Stimulated activated CD4-positive, alpha-beta T cell treated with anti-CD3 and anti-CD28 coated beads, Interleukin-4, amount 100 ng/mL, for 48 hours (primary cell): ENCODE measurements around the gene DHX34.
"Not testable (repeated sequence)": the region's sequence is repeated elsewhere in the genome, so short reads cannot be mapped to it uniquely, and the experiment has no call there.

Source experiments
- DNase-seq, 2 donors: peaks; one replicate each; pipeline ENCODE4 v3.0.0-alpha.2; 2020; ENCODE audit warnings: low read depth in 2 of 2

DHX34 gene

DNA sequence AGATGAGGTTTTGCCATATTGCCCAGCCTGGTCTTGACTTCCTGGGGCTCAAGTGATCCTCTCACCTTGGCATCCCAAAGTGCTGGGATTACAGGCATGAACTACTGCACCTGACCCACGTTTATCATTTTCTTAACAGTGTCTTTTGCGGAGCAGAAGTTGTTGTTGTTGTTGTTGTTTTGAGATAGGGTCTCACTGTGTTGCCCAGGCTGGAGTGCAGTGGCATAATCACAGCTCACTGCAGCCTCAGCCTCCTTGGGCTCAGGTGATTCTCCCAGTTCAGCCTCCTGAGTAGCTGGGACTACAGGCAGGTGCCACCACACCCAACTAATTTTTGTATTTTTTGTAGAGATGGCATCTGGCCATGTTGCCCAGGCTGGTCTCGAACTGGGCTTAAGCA, 38.5 kb downstream of the DHX34 start:
- DNase-seq: not testable (repeated sequence)

DNA sequence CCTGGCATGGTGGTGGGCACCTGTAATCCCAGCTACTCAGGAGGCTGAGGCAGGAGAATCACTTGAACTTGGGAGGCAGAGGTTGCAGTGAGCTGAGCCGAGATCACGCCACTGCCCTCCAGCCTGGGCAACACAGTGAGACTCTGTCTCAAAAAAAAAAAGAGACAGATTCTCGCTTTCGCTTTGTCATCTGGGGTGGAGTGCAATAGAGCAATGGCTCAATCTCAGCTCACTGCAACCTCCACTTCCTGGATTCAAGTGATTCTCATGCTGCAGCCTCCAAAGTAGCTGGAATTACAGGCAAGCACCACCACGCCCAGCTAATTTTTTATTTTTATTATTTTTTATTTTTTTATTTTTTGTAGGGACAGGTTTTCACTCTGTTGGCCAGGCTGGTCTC, 39.6 kb downstream of the DHX34 start:
- DNase-seq: not testable (repeated sequence)

DNA sequence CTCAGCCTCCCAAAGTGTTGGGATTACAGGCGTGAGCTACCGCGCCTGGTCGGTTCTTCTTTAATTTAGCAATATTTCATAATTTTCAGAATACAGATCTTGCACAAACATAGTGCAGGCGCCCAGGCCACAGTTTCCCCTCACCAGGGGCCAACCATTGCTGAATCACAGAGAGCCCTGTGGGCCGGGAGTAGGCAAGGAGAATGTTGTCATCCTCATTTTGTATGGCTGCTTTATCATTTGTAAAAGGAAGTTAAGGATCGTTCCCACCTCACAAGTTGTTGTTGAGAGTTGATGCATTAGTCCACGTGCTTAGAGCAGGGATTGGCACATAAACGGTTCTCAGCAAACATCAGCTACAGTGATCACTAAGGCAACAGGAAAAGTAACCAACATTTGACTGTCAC, 40.0 kb downstream of the DHX34 start:
- DNase-seq: no peak

DNA sequence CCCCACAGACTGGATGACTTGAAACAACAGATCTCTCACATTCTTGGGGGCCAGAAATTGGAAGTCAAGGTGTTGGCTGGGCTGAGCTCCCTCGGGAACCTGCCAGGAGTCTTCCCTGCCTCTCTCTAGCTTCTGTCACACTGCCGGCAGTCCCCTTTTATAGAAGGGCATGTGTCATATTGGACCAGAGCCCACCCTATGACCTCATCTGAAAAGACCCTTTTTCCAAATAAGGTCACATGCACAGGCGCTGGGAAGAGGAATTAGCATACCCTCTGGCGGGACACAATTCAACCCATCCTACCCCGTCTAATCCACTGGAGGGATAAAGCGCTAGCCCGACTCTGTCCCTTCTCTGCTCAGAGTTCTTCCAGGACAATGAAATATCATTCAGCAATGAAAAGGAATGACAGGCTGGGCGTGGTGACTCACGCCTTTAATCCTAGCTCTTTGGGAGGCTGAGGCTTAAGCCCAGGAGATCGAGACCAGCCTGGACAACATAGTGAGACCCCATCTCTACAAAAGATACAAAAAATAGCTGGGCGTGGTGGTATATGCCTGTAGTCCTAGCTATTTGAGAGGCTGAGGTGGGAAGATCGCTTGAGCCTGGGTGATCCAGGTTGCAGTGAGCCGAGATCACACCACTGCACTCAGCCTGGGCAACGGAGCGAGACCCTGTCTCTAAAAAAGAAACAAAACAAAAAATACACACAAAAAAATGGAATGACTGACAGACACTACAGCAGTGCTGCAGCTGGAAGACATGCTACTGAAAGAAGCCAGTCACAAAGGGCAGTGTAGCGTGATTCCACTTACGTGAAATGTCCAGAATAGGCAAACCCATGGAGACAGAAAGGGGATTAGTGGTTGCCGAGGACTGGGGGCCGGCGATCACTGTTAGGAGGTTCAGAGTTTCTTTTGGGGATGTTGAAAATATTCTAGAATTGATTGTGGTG, 41.7 kb downstream of the DHX34 start:
- no peak for DNase-seq

DNA sequence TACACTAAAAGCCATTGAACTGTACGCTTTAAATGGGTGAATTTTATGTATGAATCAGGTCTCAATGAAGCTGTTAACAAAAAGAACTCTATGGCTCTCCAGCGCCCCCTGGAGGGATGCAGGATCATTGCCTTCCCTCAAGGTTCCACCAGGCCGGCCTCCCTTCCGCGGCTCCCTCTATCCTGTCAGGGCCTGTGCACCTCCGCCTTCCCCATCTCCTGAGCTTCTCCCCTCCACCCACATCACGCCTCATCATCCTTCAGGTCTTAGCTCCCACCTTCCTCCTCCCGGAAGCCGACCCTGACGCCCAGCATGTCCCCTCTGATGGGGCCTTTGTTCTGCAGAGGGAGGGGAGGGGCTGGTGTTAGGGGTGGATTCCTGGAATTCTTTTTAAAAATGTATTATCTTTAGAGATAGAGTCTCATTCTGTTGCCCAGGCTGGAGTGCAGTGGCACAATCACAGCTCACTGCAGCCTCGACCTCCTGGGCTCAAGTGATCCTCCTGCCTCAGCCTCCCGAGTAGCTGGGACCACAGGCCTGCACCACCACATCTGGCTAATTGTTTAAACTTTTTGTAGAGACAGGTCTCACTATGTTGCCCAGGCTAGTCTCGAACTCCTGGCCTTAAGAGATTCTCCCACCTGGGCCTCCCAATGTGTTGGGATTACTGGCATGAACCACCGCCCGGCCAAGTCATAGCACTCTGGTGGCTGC, 42.6 kb downstream of the DHX34 start:
- peak; percentile 70 to 90 for DNase-seq

DNA sequence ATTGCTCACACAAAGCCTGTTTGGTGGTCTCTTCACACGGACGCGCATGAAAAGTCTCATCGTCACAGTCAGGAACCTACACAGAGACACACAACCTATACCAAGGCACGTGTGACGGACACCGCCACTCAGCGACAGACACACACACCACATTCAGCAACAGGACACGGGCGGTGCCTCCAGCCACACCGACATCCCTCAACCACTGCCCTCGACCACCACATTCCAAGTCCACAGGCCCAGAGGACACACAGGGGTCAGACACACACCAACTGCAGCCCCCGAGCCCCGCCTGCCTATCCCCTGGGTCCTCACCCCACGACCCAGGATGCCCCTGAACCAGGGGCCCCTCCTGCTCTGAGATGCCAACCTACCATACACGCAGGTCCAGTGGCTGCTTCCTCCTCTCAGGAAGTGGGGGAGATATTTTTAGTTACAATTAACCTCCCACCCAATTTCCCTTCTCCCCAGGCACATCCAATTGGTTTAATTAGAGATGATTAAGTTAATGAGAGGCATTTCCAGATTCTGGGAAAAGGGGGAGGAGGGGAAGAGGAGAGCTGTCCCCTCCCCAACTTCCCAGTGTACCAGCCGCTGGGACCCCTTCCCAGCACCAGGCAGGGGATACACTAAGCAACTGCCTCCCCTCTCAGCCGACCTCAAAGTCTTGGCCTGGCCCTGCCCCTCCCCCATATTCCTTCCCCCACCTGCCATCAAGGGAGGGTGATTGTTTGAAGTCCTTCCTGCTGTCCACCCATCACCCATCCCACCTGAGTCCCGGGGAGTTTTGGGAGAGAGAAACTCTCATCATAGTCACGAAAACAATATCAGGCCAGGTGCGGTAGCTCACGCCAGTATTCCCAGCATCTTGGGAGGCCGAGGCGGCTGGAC, 49.8 kb downstream of the DHX34 start:
- no peak for DNase-seq

DNA sequence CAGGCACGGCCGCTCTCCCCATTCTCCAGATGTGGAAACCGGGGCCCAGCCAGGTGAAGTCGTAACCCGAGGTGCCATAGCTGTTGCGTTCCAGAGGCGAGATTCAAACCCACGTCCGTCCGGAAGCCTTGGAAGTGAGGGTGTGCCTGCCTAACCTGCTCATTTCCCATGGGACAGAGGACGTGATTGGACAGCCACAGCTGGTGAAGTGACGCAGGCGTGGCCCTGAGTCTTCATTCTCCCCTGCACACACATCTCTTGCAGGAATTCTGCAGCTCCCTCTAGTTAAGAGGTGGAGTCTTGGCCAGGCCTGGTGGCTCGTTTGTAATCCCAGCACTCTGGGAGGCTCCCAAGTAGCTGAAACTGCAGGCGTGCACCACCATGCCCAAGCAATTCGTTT, 53.4 kb downstream of the DHX34 start:
- DNase-seq: no peak

DNA sequence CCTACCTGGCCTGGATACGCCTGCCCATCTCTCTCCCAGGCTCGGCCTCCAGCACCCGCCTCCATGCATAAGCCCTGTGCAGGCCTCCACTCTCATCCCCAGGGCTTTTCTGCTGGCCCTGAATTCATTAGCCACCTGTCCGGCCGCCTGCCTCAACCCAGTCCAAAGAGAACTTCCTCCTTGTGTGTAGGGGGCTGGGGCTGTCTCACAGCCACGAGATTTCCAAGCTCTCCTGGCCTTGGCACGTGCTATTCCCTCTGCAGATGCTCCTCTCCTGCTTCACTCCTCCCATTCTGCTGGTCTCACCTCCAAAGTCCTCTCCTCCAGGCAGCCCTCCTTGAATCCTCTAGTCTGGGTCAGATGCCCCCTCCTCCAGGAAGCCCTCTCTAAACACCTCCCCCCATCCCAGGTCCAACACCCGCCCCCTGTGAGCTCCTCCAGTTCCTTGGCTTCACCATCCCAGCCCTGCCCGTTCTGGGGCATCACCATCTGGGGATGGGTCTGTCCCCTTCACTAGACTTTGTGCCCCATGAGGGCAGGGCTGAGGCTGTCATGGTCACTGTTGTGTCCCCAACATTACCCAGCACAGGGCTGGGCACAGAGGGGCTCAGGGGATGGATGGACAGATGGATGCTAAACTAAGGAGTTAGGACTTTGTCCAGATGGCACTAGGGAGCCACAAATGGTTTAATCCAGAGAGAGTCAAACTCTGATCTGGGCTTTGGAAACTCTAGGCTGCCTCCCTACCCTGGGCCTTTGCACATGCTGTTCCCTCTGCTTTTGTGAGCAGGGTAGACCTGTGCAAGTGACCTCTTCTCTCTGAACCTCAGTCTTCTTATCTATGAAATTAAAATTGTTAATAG, 55.5 kb downstream of the DHX34 start:
- DNase-seq: no peak

DNA sequence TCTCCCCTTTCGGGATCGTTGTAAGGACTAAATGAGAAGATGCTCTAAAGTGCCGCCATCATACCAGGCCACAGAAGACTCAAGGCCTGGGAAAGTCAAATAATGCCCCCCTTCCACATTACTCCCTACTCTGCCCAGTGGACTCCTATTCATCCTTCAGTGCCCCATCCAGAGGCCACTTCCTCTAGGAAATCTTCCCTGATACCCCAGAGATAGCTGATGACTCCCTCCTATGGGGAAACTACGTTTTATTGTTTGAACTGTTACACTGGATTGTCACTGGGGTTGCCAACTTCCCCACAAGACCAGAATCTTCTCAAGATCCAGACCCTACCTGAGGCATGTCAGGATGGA, 56.1 kb downstream of the DHX34 start:
- no peak for DNase-seq

DNA sequence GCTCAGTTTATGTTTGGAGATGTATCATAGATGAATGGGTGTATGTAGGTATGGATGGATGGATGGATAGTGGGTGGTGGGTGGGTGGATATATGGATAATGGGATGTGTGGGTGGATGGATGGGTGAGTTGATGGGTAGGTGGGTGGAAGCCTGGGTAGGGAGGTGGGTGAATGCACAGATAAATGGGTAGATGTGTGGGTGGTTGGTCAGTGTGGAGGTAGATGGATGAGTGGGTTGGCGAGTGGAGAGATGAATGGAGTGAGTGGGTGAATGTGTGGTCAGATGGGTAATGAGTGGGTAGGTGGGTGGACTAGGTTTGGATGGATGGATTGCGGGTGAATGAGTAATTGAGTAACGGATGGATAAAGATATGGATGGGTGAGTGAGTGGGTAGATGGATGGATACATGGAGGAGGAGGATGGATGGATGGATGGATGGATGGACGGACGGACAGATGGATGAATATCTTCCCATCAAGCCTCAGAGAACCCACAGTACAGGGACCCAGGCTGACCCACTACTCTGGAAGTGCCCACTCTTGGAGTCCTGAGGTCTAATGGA, 56.8 kb downstream of the DHX34 start:
- DNase-seq: no peak

DNA sequence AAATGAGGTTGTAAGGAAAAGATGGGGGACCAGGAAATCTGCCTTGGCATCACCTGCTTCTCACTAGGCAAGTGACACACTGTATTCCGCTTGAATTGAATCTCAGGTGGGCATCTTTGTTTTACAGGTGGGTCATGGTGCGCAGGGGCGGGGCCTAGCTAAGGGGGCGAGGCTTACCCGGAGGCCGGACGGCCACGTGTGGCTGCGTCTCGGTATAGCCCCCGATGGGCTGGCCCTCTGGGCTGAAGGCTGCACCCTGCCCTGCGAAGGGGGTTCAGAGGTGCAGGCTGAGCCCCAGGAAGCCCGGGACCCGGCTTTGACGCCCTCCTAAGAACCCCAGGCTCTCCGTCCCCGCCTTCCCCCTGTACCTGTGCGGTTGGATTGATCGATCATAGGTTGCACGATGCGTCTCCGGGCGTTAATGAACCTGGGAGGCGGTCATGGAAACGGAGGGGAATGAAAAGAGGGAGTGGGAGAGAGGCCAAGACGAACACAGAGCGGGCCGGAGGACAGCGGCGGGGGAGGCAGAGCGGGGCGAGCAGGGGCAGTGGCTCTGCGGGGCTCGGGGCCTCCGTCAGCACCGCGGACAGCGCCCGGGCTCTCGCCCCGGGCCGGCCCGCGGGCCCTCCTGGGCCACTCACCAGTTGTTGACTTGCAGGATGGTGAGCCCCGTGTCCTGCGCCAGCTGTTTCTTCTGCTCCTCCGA, 57.7 kb downstream of the DHX34 start:
- no peak for DNase-seq

DNA sequence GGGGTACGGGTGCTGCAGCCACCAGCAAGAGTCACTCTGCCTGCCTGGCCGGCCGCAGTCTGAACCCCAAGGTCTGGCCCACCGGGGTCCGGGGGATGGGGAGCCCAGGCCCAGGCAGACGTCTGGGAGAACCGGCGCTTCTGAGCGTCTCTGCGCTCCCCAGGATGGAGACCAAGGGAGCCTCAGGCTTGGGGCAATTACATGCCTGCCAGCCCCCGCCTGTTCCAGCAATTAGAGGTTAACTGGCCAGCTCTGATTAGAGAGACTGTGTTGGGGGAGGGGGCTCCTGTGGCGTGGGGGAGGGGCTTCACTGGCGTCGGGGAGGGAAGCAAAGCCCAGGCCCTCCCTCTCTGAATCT, 58.3 kb downstream of the DHX34 start:
- no peak for DNase-seq

DNA sequence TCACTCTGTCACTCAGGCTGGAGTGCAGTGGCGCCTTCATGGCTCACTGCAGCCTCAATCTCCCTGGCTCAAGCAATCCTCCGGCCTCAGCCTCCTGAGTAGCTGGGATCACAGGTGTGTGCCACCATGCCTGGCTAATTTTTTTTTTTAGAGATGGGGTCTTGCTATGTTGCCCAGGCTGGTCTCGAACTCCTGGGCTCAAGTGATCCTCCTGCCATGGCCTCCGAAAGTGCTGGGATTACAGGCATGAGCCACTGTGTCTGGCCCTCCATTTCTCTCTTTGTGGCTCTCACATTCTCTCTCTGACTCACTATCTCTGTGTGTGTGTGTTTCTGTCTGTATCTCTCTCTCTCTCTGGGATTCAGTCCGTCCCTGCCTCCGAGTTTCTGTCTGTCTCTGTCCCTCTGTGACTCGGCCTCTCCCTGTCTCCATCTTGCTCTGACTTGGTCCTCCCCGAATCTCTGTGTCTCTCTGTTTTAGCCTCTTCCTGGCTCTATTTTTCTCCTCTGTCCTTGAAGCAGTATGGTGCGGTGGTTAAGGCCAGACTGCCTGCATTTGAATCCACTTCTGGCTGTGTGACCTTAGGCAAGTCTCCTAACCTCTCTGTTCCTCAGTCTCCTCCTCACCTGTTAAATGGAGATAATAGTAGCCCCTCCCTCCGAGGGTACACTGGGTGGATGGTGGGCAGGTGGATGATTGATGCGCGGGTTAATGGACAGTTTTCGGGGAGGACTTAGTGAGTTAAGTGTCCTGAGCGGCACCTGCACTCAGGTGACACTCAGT, 59.2 kb downstream of the DHX34 start:
- DNase-seq: no peak

DNA sequence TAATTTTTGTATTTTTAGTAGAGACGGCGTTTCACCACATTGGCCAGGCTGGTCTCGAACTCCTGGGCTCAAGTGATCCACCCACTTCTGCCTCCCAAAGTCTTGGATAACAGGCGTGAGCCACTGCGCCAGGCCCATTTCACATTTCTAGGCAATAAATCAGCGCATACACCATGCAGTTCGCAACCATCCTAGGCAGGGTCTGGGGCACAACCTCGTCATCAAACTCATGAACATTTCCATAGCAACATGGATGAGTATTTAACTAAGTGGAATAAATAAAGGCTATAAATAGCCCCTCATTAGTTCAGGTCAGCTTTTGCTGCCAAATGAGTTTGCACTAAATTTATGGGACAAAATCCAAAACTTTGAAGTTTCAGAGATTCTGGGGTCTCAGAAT, 62.0 kb downstream of the DHX34 start:
- no peak for DNase-seq

DNA sequence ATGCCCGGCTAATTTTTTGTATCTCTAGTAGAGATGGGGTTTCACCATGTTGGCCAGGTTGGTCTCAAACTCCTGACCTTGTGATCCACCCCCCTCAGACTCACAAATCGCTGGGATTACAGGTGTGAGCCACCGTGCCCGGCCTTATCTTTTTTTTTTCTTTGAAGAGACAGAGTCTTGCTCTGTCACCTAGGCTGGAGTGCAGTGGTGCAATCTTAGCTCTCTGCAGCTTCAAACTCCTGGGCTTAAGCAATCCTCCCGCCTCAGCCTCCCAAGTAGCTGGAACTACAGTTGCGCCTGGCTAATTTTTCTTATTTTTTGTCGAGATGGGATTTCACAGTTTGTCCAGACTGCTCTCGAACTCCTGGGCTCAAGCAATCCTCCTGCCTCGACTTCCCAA, 62.6 kb downstream of the DHX34 start:
- DNase-seq: not testable (repeated sequence)

DNA sequence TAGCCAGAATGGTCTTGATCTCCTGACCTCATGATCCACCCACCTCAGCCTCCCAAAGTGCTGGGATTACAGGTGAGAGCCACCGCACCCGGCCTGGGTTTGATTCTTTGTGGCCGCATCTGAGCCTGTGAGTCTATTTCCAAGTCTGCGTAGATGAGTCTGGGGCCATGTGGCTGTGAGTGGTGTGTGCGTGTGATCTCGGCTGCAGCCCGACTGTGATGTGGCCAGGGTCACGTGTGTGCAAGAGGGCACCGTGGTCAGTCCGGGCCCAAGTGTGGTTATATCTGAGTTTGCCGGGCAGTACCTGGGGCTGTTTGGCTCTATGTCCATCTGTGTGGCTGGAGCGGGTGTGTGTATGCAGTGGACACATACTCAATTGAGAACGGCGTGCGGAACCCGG, 64.8 kb downstream of the DHX34 start:
- no peak for DNase-seq

DNA sequence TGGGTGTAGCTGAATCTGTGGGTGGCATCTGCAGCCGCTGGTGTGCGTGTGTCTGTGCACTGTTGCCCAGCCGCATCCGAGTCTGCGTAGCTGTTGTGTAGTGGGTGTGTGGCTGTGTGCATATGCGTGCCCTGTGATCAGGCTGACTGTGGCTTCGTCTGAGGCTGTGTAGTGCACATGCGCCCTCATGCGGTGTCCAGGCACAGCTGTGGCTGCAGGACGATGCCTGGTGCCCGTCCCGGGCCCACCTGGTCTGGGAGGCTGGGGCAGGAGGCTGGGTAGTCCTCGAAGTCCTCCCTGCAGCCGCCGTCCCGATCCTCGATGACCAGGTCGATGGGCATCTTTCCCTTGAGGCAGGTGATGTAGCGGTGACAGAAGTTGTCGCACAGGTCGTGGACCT, 65.4 kb downstream of the DHX34 start:
- no peak for DNase-seq

DNA sequence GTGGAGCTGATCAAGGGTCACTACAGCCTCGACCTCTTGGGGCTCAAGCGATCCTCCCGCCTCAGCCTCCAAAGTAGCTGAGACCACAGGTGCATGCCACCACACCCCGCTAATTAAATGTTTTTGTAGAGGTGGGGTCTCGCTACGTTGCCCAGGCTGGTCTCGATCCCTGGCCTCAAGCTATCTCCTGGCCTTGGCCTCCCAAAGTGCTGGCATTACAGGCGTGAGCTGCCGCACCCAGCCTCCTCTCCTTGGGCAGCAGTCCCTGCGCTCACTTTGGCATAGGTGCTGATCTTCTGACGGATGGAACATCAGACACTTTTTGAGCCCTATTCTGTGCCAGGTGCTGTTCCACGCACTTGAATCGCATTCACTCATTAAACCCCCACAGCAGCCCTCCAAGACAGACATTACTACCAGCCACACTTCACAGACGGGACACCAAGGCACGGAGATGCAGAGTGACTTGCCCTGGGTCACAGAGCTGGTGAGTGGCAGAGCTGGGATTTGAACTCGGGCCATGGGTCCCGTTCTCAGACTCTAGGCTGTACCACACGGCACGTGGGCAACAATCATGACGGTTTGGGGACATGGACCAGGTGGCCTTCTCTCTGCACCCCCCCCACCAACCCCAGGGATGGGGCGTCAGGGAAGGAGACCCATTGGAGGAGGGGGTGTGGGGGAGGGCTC, 67.0 kb downstream of the DHX34 start:
- DNase-seq: no peak

DNA sequence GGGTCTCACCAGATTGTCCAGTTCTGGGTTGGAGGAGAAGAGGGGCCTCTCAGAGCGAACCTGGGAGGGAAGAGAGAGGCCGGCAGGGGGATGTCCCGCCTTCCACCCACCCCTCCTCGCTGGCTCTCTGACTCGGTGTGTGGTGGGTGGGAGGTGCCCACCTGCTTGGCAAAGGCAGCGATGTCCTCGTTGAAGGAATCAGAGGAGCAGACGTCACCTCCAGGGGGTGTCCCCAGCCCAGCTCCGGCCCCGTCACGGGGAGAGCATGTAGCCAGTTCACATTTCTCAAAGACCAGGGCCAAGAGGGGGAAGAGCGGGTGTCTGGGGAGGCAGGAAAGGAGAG, 67.5 kb downstream of the DHX34 start:
- DNase-seq: no peak
